DOHH2 (cell line): ENCODE data around the gene CMC1.

Experiments
- EZH2phosphoT487 ChIP-seq: fragments of 200-600 bp; sonication (generic); IDR thresholded peaks from 2 replicates; pipeline ENCODE4 v1.6.1; 2017; ENCODE audit warnings: borderline replicate concordance, mild to moderate bottlenecking, antibody characterized with exemption, low read length, moderate library complexity, mixed read lengths
- TF ChIP-seq, protein P1 (sequence below): fragments of 200-600 bp; sonication (generic); IDR thresholded peaks from one replicate; pipeline ENCODE4 v1.5.1; 2014; ENCODE audit warnings: antibody characterized with exemption, mild to moderate bottlenecking, low read depth, low read length; ENCODE audit not compliant: poor library complexity, severe bottlenecking

DNA sequence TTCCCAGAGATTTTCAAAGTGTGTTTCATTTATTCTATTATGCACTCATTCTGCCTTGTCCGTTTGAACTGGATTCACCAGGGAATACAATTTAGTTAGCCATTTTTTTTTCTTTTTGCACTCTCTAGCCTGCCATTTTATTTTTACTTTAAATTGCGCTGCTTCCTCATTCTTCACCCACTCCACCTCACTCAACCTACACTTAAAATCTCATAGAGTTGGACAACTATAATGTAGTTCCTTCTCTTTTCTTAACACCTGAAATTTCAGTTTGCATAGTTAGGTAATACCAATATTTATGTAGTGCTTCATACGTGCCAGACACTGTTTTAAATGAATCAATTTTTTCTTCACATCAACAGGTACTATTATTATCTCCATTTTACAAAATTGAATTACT, 42.4 kb upstream of the CMC1 start:
- TF ChIP-seq, protein P1, sequence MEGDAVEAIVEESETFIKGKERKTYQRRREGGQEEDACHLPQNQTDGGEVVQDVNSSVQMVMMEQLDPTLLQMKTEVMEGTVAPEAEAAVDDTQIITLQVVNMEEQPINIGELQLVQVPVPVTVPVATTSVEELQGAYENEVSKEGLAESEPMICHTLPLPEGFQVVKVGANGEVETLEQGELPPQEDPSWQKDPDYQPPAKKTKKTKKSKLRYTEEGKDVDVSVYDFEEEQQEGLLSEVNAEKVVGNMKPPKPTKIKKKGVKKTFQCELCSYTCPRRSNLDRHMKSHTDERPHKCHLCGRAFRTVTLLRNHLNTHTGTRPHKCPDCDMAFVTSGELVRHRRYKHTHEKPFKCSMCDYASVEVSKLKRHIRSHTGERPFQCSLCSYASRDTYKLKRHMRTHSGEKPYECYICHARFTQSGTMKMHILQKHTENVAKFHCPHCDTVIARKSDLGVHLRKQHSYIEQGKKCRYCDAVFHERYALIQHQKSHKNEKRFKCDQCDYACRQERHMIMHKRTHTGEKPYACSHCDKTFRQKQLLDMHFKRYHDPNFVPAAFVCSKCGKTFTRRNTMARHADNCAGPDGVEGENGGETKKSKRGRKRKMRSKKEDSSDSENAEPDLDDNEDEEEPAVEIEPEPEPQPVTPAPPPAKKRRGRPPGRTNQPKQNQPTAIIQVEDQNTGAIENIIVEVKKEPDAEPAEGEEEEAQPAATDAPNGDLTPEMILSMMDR = no peak
- TF ChIP-seq EZH2phosphoT487 = no peak
